ENCODE measurements around the gene CCDC68.
"Not testable (repeated sequence)": the region's sequence is repeated elsewhere in the genome, so short reads cannot be mapped to it uniquely, and the experiment has no call there.

The CCDC68 gene

GRCh38 chr18:54958704-54959625 is at the start of gene CCDC68:
TSS of gene CCDC68 (minus strand) at chr18:54959461. CDS start at chr18:54942791, 16,670 bp downstream.
- DNase-seq: no peak

GRCh38 chr18:55007602-55008001 is 48.3 kb upstream of the CCDC68 start:
- DNase-seq: no peak

DNA sequence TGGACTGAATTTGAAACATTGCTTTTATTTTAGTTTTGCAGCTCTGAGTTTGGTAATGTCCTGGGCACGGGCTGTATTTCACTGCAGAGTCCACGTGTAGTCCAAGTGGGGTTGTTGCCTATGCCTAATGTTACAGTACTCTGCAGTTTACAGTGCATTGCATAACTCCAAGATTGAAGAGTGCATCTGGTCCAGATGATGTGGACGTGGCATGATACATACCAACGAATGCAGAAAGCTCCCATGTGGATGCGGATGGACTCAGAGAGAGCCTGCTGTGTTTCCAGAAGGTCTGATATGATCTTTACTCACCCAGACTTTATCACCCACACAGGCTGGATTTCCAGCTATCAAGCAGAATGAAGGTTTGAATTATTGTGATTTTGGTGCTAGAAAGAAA is 44.4 kb upstream of the CCDC68 start:
- no peak for DNase-seq

- no peak for DNase-seq
Measured at GRCh38 chr18:55002261-55002660, 43.0 kb upstream of the CCDC68 start.

GRCh38 chr18:55001394-55002024 is 42.2 kb upstream of the CCDC68 start:
- DNase-seq: no peak

GRCh38 chr18:55000529-55000928 is 41.3 kb upstream of the CCDC68 start:
- DNase-seq: no peak

DNA sequence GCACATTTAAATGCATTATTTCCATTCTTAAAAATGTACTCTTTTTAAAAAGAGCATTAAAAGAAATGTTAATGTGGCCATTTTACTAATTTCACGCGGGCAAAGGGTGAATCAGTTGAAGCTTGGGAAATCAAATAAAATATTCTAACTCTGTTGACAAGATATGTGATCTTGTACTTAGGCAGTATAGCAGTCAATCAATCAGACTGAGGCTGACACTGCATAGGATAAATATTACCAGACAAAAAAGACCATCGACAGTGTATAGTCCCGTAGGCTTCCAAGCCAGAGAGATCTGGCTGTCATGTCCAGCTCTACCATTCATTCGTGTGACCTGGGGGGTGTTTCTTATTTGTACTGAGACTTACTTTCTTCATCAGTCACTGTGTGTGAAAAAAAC is 39.8 kb upstream of the CCDC68 start:
- no peak for DNase-seq

DNA sequence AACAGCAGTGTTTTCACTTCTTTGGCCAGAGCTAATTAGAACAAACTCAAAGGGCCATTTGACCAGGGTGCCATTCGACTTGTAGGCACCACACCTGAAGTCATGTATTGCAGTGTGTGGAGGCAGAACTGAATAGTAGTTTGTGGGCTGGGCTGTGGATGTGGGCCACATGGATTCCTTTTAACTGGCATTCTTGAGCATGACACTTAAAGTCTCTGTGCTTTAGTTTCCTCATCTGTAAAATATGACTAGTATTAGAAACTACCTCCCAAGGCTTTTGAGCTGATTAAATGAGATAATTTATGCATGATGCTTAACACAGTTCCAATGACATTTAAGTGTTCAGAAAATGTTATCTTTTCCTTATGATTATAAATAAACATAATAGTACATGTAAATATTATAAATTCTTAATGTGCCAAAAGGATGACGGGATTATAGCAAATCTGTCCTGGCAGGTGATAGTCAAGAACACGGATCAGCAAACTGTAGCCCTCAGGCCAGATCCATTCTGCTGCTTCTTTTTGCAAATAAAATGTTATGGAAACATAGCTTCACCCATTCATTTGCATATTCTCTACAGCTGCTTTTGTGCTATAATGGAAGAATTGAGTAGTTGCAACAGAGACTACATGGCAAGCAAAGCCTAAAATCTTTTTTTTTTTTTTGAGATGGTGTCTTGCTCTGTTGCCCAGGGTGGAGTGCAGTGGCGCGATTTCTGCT is 36.3 kb upstream of the CCDC68 start:
- no peak for DNase-seq

DNA sequence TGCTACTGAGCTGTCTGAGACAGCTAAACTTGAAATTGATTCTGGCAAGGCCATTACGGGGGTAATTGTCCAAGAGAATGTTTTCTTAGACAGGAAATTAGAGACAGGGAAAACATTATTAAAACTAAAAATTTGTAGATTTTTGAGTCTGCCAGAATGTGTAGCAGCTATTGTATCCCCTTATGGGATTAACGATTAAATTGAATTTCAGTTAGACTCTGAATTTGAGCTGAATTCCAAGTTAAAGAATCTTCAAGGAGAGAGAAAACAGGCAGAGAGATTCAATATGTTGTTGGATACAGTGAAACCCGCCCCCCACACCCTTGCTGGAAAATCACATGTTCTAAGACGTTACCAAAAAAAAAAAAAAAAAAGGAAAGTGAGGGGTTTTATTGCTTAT is 32.7 kb upstream of the CCDC68 start:
- no peak for DNase-seq

DNA sequence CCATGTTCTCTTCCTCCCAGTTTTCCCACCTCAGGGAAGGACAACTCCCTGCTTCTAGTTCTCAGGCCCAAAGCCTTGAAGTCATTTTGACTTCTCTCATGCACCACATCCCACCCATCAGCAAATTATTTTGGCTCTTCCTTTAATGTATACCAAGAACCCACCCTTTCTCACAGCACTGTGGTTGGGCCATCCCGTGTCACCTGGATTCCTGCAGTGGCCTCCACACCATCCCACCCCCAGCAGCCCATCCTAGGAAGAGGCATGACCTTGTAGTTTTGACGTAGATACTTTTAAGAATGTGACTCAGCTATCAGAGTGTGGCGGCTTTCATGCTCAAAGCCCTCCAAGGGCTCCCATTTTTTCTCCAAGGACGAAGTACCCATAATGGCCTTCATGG is 25.6 kb upstream of the CCDC68 start:
- no peak for DNase-seq

DNA sequence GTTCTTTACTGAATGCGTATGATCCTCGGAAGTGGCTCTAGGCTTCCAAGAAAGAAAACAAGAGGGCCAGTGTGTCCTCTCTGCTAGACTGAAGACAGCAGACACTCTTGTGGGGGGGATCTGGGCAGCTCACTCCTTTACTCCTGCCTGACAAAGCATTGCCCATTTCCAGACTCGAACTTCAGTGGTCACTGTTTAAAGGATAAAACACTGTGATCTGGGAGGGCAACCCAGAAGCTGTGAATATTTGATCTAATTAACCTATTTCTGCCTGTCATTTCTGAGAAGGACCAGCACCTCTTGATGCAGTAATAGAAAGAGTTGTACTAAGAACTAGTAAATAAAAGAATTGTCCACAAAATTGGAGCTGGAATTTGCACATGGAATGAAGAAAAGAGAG is 24.5 kb upstream of the CCDC68 start:
- no peak for DNase-seq

- no peak for DNase-seq
Measured at GRCh38 chr18:54983041-54983686, 23.9 kb upstream of the CCDC68 start.

GRCh38 chr18:54981076-54981475 is 21.8 kb upstream of the CCDC68 start:
- DNase-seq: no peak

DNA sequence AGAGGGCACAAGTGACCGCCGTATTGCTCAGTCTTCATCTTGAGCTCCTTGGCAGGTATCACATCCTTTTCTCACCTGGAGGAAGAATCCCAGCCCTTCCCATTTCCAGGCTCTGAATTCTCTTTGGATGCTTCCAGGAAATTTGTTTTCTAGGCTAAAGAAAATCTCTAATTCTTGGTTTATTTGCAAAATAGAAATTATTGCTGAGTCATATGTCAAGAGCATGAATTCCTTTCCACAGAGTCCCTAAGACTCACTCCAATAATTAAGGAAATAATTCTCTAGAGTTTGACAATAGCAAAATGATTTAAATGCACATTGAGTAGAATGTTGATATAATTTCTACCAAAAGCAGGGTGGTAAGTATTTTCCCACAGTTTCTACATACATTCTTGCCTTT is 16.3 kb upstream of the CCDC68 start:
- DNase-seq: no peak

- no peak for DNase-seq
Measured at GRCh38 chr18:54973046-54973445, 13.8 kb upstream of the CCDC68 start.

DNA sequence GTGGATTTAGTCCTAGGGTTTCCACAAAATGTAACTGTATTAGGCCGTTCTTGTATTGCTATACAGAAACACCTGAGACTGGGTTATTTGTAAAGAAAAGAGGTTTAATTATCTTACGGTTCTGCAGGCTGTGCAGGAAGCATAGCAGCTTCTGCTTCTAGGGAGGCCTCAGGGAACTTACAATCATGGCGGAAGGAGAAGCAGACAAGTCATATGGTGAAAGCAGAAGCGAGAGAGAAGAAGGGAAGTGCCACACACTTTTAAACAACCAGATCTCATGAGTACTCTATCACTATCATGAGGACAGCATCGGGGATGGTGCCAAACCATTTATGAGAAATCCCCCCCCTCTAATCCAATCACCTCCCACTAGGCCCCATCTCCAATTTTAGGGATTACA is 9.5 kb upstream of the CCDC68 start:
- DNase-seq: no peak

GRCh38 chr18:54968237-54968636 is 9.0 kb upstream of the CCDC68 start:
- not testable (repeated sequence) for DNase-seq

GRCh38 chr18:54967786-54968185 is 8.5 kb upstream of the CCDC68 start:
- no peak for DNase-seq

DNA sequence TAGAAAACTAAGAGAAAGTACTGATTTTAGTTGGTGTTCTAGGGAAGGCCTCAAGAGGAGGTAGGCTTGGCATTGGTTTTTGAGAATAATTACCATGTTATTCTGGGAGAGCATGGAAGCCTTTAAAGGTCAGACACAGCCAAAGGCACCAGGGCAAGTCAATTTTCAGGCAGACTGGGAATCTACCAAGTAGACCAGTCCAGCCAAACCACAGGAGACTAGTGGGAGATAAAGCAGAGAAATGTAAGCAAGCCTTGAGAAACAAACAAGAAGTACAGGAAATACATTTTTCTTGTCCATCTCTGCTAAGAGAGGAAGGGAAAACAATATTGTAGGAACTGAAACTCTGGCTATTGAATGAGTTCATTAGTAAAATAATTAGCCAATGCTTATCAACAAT is 5.5 kb upstream of the CCDC68 start:
- no peak for DNase-seq

DNA sequence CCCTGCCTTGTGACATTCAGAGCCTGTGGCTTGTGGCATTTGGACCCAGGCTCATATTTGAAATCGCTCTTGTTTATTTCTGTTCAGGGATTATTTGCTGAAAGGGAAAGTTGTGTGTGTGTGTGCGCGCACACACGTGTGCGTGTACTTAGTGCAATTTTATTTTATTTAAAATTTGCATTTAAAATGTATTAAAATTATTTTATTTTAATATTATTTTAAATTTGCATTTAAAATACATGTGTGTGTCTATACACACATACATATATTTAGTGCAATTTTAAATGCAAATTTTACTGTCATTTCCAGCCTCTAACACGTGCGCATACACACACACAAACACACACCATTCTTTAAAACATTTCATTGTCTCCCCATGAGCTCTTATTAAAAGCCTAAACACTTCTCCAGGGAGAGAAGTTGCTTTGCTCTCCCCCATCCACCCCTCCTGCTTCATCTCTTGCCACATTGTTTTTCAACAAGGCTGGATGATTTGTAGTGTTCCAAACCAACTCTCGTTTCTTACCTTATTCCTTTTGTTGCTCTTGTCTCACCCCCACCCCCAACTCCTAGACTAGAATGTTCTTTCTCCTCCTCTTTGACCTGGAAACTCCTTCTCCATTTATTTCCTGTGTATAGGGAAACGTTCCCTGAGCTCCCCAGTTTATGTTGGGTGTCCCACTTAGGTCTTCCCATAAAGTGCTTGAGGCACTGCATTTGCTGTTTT is 3.8 kb upstream of the CCDC68 start:
- no peak for DNase-seq

DNA sequence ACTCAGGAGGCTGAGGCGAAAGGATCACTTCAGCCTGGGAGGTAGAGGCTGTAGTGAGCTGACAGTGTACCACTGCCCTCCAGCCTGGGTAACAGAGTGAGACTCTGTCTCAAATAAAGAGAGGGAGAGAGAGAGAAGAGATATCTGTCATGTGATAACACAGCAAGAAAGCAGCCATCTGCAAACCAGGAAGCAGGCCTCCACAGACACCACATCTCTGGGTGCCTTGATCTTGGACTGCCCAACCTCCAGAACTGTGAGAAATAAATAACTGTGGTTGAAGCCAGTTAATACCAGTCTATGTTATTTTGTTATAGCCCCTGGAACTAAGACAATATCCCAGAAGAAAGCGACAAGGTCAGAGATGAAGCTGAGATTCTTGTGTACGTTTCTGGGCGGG is 2.6 kb upstream of the CCDC68 start:
- no peak for DNase-seq

DNA sequence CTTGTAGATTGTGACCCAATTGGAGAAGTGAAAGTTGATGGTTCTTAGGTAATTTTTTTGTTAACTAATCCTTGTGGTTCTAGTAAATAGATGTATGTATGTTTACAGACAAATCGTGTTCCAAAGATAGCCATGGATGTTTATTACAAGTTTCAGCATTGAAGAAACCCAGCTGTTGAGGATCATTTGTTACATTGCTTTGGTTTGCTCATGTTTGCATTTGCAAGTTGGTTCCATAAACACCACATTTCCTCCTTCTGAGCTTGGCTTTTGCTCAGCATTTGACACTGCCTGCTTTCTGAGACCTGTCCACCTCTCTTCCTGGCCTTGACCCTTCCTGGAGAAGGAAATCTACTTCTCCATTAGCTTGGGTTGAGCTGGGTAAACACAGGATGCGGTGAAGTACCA is 1.8 kb upstream of the CCDC68 start:
- no peak for DNase-seq

GRCh38 chr18:54960197-54960596 is 936 bp upstream of the CCDC68 start:
- no peak for DNase-seq
